ENCODE data around the gene DNAH3.
"Not testable (repeated sequence)": the region's sequence is repeated elsewhere in the genome, so short reads cannot be mapped to it uniquely, and the experiment has no call there.

The DNAH3 gene

GRCh38 chr16:21169249-21169981 lies 18.8 kb upstream of the DNAH3 start:
- FAIRE-seq, result no peak
- no peak for DNase-seq (ENCODE audit: low spot score)

- DNase-seq (ENCODE audit: low spot score), result no peak
- no peak for FAIRE-seq
Observed at GRCh38 chr16:21167929-21168602, 17.4 kb upstream of the DNAH3 start.

GRCh38 chr16:21167360-21167759 lies 16.7 kb upstream of the DNAH3 start:
- DNase-seq (ENCODE audit: low spot score), result peak; percentile 97
- FAIRE-seq, result peak; percentile 94

- FAIRE-seq (no peak), DNase-seq (ENCODE audit: low spot score) (peak; percentile 68)
Observed at GRCh38 chr16:21166561-21166961, 15.9 kb upstream of the DNAH3 start.

GRCh38 chr16:21164521-21165168 lies 14.0 kb upstream of the DNAH3 start:
- no peak for DNase-seq (ENCODE audit: low spot score)
- FAIRE-seq, result no peak

- no peak for FAIRE-seq
Observed at GRCh38 chr16:21163576-21163975, 12.9 kb upstream of the DNAH3 start.

GRCh38 chr16:21162661-21163151 lies 12.1 kb upstream of the DNAH3 start:
- FAIRE-seq, result no peak
- no peak for DNase-seq (ENCODE audit: low spot score)

More at GRCh38 chr16:21163576-21163975, 12.9 kb upstream of the DNAH3 start:
- DNase-seq (ENCODE audit: low spot score), result no peak

GRCh38 chr16:21161211-21161610 lies 10.6 kb upstream of the DNAH3 start:
- FAIRE-seq, result no peak

GRCh38 chr16:21160276-21160675 lies 9.6 kb upstream of the DNAH3 start:
- FAIRE-seq, result no peak

More at GRCh38 chr16:21161211-21161610, 10.6 kb upstream of the DNAH3 start:
- DNase-seq (ENCODE audit: low spot score), result no peak

GRCh38 chr16:21159281-21159951 lies 8.8 kb upstream of the DNAH3 start:
- DNase-seq (ENCODE audit: low spot score) (no peak), FAIRE-seq (no peak)

More at GRCh38 chr16:21160276-21160675, 9.6 kb upstream of the DNAH3 start:
- no peak for DNase-seq (ENCODE audit: low spot score)

- DNase-seq (ENCODE audit: low spot score), result peak; percentile 56
Observed at GRCh38 chr16:21158208-21159110, 7.8 kb upstream of the DNAH3 start, which contains the start of gene LDAF1. Gene LDAF1, plus strand, starts transcription at chr16:21158674. Its CDS starts 2,509 bp downstream, at chr16:21161183.

GRCh38 chr16:21157632-21158031 lies 7.0 kb upstream of the DNAH3 start:
- DNase-seq (ENCODE audit: low spot score) (no peak), FAIRE-seq (no peak)

More at GRCh38 chr16:21158208-21159110, 7.8 kb upstream of the DNAH3 start, which contains the start of gene LDAF1:
- no peak for FAIRE-seq

- FAIRE-seq (peak; percentile 55), DNase-seq (ENCODE audit: low spot score) (peak; percentile 51)
Observed at GRCh38 chr16:21156767-21157467, 6.3 kb upstream of the DNAH3 start.

- DNase-seq (ENCODE audit: low spot score); FAIRE-seq: not testable (repeated sequence)
Observed at GRCh38 chr16:21156011-21156410, 5.4 kb upstream of the DNAH3 start.

- not testable (repeated sequence) for DNase-seq (ENCODE audit: low spot score); FAIRE-seq
Observed at GRCh38 chr16:21153124-21153729, 2.6 kb upstream of the DNAH3 start.

GRCh38 chr16:21152160-21153030 lies 1.7 kb upstream of the DNAH3 start:
- DNase-seq (ENCODE audit: low spot score); FAIRE-seq: not testable (repeated sequence)

- no peak for FAIRE-seq
Observed at GRCh38 chr16:21145738-21146137, 4.9 kb downstream of the DNAH3 start.

GRCh38 chr16:21134053-21134452 lies 16.6 kb downstream of the DNAH3 start:
- FAIRE-seq, result no peak

More at GRCh38 chr16:21145738-21146137, 4.9 kb downstream of the DNAH3 start:
- no peak for DNase-seq (ENCODE audit: low spot score)

More at GRCh38 chr16:21134053-21134452, 16.6 kb downstream of the DNAH3 start:
- no peak for DNase-seq (ENCODE audit: low spot score)
